Right lobe of liver (tissue), 6 donors: ENCODE measurements around the gene SLC16A9. TPM values are rescaled to one million over a fixed set of nuclear protein-coding genes. Genes with fewer than 3 reads are reported as not detected.

Experiments
- ATAC-seq, 4 donors: fragments of 200-7000 bp; cut with Tn5 transposase; one replicate each; pipeline ENCODE4 v1.9.1; 2020; ENCODE audit warnings: mild to moderate bottlenecking in 4 of 4, moderate library complexity in 4 of 4
- DNase-seq, 3 donors: peaks; one replicate each; pipeline ENCODE4 v3.0.0-alpha.2; 2020
- H3K27ac ChIP-seq, 3 donors: fragments of 200-600 bp; one replicate each; pipeline ENCODE4 v1.8.0; 2022
- H3K27me3 ChIP-seq, 2 donors: fragments of 200-600 bp; one replicate each; pipeline ENCODE4 v1.8.0; 2022
- H3K36me3 ChIP-seq, 4 donors: fragments of 200-600 bp; sonication (generic) in 1 of 4; one replicate each; pipeline versions ENCODE4 v1.5.1 to v1.8.0; 2017 to 2022; ENCODE audit warnings: control low read depth in 1 of 4
- H3K4me1 ChIP-seq, 4 donors: fragments of 200-600 bp; sonication (generic) in 1 of 4; one replicate each; pipeline versions ENCODE4 v1.5.1 to v1.8.0; 2017 to 2022; ENCODE audit warnings: control low read depth in 1 of 4
- H3K4me3 ChIP-seq, 3 donors: fragments of 200-600 bp; one replicate each; pipeline ENCODE4 v1.8.0; 2022
- H3K9me3 ChIP-seq, 4 donors: fragments of 200-600 bp; sonication (generic) in 1 of 4; one replicate each; pipeline versions ENCODE4 v1.5.1 to v1.8.0; 2017 to 2022; ENCODE audit warnings: control low read depth in 1 of 4
- CTCF ChIP-seq, 4 donors: fragments of 200-600 bp in 3 of 4; fragments of 450-650 bp in 1 of 4; IDR thresholded peaks; one replicate each; pipeline versions ENCODE4 v1.5.1 to v1.8.0; 2016 to 2022; ENCODE audit warnings: antibody characterized with exemption in 4 of 4, mild to moderate bottlenecking in 2 of 4
- POLR2A ChIP-seq: fragments of 450-650 bp; IDR thresholded peaks from one replicate; pipeline ENCODE4 v1.6.1; 2017; ENCODE audit warnings: antibody characterized with exemption, mild to moderate bottlenecking
- WGBS: methylation state at CpG from one replicate; pipeline ENCODE4 v1.1.6; 2018; ENCODE audit warnings: low coverage, low lambda C conversion rate; ENCODE audit not compliant: insufficient coverage; ENCODE audit errors: missing lambda C conversion rate; 5-methylcytosine and 5-hydroxymethylcytosine counted together
- intact Hi-C, 2 donors: fragments of 100-400 bp; cut with DNase I; formaldehyde crosslinking; loops; one replicate each; pipeline versions ENCODE4 v1.11.2 to v1.14.1; 2022
- total RNA-seq, 6 experiments: library from RNA; depleted of rRNA in 2 of 6; stranded (reverse); fragments of >200 nt in 2 of 6; fragmentation: NEBNext Ultra II Directional in 3 of 6; extraction: Animal tissue kit (Norgen Biotek cat#: 25700) in 3 of 6; gene quantifications; one replicate each; pipeline versions ENCODE4 v1.1.0 to v1.2.4, GENCODE V29; 2016 to 2023
- donor health status: DM: no; HTN: yes; CAD: no.
- donor health status: DM: no; HTN: no; CAD: no.
- donor health status: DM: no; HTN: no; CAD: no.
- donor health status: DM: no; HTN: yes; CAD: no.
- donor health status: DM: no; HTN: yes; CAD: no.

Gene SLC16A9
- total RNA-seq, 6 experiments from 2014 or later, result 0.42 to 1.2 (median 0.89) TPM; not detected in 2

- Histone ChIP-seq H3K4me3 (no peak overlapping the region), H3K9me3 (no peaks in the 10 kb centered on the region), H3K27me3 (no peaks in the 10 kb centered on the region), H3K4me1 (no peaks in the 10 kb centered on the region), H3K27ac (no peak overlapping the region), H3K36me3 (no peaks in the 10 kb centered on the region)
- ATAC-seq (no peak), DNase-seq (no peak)
- intact Hi-C loops, result no loop called here
- TF ChIP-seq POLR2A, result no peak
- no peak for TF ChIP-seq CTCF (IDR thresholded peaks at IDR 0.05)
- 52% methylated on average over 5 of the region's 5 CpGs for WGBS
Observed at GRCh38 chr10:59688921-59689351, 20.7 kb downstream of the SLC16A9 start.

GRCh38 chr10:59687657-59688056, 22.0 kb downstream of the SLC16A9 start:
- TF ChIP-seq CTCF (IDR thresholded peaks at IDR 0.05) (no peak), POLR2A (no peak)
- H3K4me3 ChIP-seq, result no peak overlapping the region
- intact Hi-C loops, result no loop called here
- DNase-seq (no peak), ATAC-seq (no peak)
- 80% methylated on average over 1 of the region's 1 CpG for WGBS
- H3K27me3 ChIP-seq, result no peaks in the 10 kb centered on the region
- H3K27ac ChIP-seq, result no peak overlapping the region
- no peaks in the 10 kb centered on the region for H3K36me3 ChIP-seq
- H3K9me3 ChIP-seq, result no peaks in the 10 kb centered on the region
- no peaks in the 10 kb centered on the region for H3K4me1 ChIP-seq

GRCh38 chr10:59684006-59684405, 25.6 kb downstream of the SLC16A9 start:
- Histone ChIP-seq H3K27me3 (no peaks in the 10 kb centered on the region), H3K27ac (no peak overlapping the region), H3K9me3 (no peaks in the 10 kb centered on the region), H3K36me3 (no peaks in the 10 kb centered on the region), H3K4me1 (no peaks in the 10 kb centered on the region), H3K4me3 (no peak overlapping the region)
- no peak for TF ChIP-seq POLR2A
- TF ChIP-seq CTCF (IDR thresholded peaks at IDR 0.05), result no peak
- intact Hi-C loops, result no loop called here
- ATAC-seq (no peak), DNase-seq (no peak)
- 74% methylated on average over 5 of the region's 5 CpGs for WGBS

- Histone ChIP-seq H3K4me3 (no peak overlapping the region), H3K9me3 (no peaks in the 10 kb centered on the region), H3K4me1 (no peaks in the 10 kb centered on the region), H3K27me3 (no peaks in the 10 kb centered on the region), H3K27ac (no peak overlapping the region), H3K36me3 (no peaks in the 10 kb centered on the region)
- WGBS, result 98% methylated on average over 2 of the region's 2 CpGs
- intact Hi-C loops, result no loop called here
- TF ChIP-seq POLR2A, result no peak
- no peak for TF ChIP-seq CTCF (IDR thresholded peaks at IDR 0.05)
- no peak for ATAC-seq
- no peak for DNase-seq
Observed at GRCh38 chr10:59682986-59683937, 26.4 kb downstream of the SLC16A9 start.
